Stimulated activated CD4-positive, alpha-beta T cell treated with anti-CD3 and anti-CD28 coated beads, Interleukin-1b, Interleukin-23, amount 100 ng/mL, for 1 hour (primary cell): ENCODE data around the gene KMO.
A peak's percentile ranks its signal among the peaks of the same experiment; 100 is the strongest.

Experiments
- DNase-seq, 2 donors: peaks; one replicate each; pipeline ENCODE4 v3.0.0-alpha.2; 2020; ENCODE audit warnings: low read depth in 2 of 2

KMO gene

DNA sequence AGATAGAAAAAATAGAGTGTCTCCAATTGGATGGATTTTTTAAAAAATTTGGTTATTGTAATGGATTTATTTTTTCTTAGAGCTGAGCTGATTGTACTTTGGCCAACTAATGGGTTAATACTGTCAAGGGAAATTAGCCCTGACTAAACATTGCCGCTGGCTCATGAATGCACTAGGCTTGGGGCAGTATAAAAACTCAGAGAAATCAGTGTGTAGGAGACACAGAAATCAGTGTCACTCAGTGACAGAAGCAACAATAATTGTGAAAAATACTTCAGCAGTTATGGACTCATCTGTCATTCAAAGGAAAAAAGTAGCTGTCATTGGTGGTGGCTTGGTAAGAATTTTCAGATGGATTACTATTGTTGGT, at the start of gene KMO:
TSS of gene KMO (plus strand) at position 217 of the 370 bp plus-strand sequence. CDS start at position 284, 67 bp downstream.
- no peak for DNase-seq

DNA sequence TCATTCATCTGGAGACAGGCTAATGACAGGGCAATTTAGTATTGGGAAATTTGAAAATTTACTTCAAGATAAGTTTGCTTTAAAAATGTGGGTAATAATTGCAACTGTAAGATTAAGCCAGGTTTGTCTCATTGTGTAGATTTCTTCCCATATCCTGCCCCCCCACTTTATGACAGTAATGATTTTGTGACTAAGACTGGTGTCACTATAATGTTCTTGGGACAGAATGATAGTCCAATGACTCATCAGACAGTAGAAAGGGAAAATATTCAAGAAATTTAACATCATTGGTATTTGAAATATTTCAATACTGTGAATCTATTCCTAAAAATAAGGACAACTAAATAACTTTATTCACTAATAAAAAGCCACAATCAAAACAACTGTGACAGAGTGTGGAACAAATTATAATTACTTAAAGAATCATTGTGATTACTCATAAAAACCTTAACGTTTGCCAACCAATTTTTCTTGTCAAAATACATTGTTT, 49.4 kb upstream of the KMO start:
- DNase-seq, result no peak

DNA sequence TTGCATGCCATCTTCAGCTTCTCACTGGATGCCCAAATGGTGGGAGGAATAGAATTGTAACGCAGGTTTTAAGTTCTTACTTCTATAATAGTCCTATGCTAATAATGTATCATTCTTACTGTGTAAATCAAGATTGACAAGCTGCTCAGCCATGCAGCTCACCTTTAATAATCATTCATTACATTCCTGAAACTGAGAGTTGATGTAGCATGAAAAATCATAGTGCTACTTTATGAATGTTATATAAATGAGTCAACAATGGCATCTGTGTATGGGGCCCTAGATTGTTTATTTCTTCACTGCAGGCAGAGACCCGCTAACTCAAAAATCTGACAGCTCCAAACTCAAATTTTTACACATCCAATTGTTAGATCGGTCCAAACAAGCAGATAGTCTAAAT, 47.0 kb upstream of the KMO start:
- DNase-seq, result no peak

DNA sequence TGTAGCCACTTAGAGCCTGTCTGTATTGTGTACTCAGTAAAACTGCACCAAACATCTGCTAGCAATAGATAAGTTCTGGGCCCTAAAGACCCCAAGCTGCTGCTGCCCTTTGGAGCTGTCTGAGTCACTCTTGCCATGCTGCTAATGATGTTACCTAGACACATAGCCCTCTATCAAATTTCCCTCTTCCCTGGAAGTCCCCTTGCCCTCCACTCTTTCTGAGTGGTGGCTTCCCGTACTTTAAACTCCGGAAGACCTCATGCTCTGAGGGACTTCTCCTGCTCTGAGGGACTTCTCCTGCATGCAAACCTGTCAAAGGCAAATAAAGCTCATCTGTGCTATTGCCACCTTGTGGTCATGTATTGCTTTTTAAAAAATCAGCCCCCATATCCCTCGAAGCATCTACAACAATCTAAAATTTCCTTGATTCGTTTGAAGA, 46.6 kb upstream of the KMO start:
- no peak for DNase-seq

- DNase-seq, result no peak
Observed at GRCh38 chr1:241488739-241489138, 43.4 kb upstream of the KMO start.

DNA sequence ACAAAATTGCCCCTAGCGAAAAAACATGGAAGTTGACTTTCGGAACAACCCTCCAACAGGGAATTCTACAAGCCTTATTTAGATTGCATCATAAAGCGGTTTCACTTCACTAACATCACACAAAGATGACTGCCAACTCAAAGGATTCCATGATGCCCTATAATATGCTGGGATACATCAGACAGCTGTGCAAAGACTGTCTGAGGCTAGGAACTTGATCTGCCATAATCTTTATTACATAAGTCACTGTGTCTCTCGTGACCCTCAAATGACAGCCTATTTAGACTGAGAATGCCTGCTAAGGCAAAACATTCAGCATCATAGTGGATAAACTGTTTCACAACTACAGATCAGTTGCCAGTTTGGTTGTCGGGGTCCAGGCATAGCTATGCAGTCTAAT, 36.4 kb upstream of the KMO start:
- DNase-seq, result no peak

- no peak for DNase-seq
Observed at GRCh38 chr1:241499910-241500309, 32.3 kb upstream of the KMO start.

GRCh38 chr1:241503444-241503843, 28.7 kb upstream of the KMO start:
- no peak for DNase-seq

- no peak for DNase-seq
Observed at GRCh38 chr1:241507189-241507863, 24.9 kb upstream of the KMO start.

DNA sequence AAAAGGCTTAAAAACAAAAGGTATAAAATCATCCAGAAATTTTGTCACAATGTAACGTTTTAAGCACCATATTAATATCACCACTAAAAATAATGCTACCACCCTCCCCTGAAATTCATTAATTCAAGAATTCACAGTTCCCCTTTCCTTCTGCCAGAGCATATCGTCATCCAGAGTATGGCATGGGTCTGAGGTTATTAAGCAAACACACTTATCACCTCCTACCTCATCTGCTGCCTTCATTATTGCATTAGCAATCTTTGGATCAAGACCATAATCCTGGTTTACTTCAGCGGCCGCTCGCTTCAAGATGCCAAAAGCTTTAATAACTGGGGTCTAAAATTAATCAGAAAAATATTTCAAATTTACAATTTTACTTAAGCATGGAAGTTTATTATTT, 18.8 kb upstream of the KMO start:
- no peak for DNase-seq

DNA sequence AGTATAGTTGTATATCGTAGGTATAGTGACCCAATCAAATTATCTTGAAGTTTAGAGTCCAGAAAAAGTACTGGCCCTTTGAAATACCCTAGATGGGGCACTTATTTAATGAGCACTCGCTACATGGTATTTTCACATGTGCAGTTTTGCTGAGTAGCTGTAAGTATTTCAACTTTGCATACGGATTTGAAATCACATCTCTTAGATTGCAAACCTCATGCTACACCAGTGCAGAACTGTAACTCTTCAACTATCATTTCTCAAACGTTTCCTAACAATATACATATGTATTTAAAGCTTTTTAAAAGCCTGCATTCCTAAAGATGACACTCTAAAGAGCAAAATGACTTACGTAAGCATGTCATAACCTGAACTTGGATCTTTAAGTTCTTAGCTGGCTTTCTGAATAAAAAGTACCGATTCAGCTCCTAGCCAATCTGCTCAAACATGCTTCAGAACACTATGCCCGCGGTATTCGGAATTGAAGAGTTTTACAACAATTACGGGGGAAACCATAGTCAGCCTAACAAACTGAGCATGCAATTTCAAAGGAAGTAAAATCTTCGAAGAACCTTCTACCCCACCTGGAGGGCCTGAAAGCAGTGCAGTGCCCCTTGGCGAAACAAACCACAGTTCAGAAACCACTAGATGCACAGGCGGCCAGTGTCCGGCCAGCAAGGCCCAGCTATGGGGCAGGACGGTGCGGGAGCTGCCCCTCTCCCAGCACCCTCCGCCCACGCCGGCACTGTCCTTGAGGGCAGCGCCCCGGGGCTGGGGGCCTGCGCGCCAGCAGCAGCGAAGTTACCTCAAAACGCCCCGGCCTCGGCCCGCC, 13.5 kb upstream of the KMO start:
- no peak for DNase-seq

DNA sequence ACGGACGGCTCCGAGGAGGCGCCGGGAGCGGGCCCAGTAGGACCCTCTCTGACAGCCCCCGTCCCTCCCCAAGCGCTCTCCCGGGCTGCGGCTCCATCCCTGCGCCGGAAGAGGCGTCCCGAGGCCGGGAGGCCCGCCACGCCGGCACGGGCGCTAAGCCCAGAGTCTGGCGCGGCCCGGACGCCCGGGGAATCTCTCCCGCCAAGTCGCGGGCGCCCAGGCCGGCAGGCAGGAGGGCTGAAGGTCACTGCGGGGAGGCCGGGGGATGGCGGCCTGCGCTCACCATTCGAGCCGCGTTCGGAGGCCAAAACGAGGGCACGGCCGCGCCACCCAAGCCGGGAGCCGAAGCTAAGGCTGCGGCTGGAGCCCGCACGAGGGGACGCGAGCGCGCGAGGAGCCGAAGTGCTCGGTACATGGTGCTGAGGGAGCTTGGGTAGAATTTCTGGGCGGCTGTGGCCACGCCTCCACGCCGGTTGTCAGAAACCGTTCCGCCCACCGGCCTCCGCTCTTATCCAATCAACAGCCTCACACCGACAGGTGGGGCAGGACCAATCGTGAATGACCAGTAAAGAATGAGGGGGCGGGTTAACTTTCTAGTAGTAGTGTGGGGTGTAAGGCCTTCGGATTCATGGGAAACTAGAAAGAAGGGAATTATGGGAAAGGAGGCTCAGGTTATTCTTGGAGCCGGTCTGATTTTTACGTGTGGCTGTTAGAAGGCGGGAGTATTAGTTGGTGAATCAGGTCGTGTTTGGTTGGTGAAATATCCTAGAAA, 12.7 kb upstream of the KMO start, which contains the start of gene FH:
TSS of gene FH (minus strand) at position 448 of the 772 bp plus-strand sequence. CDS start at position 415, 33 bp downstream.
- DNase-seq, result peak; percentile 81 to 83

- no peak for DNase-seq
Observed at GRCh38 chr1:241520080-241520465, 12.1 kb upstream of the KMO start.

GRCh38 chr1:241521718-241522117, 10.5 kb upstream of the KMO start:
- DNase-seq, result no peak

- DNase-seq, result no peak
Observed at GRCh38 chr1:241525026-241525425, 7.2 kb upstream of the KMO start.

- DNase-seq, result no peak
Observed at GRCh38 chr1:241527146-241527545, 5.0 kb upstream of the KMO start.

- no peak for DNase-seq
Observed at GRCh38 chr1:241531195-241532161, 700 bp upstream of the KMO start.

DNA sequence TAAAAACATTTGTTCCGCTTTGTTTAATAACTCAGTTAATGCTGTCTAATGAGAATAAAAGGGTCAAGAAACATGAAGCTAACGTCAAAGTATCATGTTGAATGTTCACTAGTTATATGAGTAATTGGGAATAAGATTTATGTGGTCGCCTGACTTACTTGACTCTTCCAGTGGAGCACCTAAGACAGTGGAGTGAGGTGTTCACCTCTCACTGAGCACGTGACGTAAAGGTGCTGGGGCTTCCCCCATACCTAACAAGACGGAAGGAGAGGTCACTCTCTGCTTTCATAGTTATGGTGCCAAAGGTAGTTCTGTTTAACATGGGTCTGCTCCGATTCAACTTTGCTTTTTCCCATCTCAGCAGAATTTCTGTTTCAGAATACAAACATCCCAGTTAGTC, 686 bp downstream of the KMO start:
- no peak for DNase-seq

- no peak for DNase-seq
Observed at GRCh38 chr1:241533326-241534115, 1.3 kb downstream of the KMO start.

- DNase-seq, result no peak
Observed at GRCh38 chr1:241536304-241536703, 4.1 kb downstream of the KMO start.
